GM21717 (cell line): ENCODE results near the gene ZAR1L.

ENCODE experiments used
- ATAC-seq: cut with Tn5 transposase; IDR thresholded peaks from one replicate; pipeline ENCODE4 v1.9.1; 2021; ENCODE audit warnings: mild to moderate bottlenecking, moderate library complexity; ENCODE audit not compliant: unreplicated experiment

The ZAR1L gene

DNA sequence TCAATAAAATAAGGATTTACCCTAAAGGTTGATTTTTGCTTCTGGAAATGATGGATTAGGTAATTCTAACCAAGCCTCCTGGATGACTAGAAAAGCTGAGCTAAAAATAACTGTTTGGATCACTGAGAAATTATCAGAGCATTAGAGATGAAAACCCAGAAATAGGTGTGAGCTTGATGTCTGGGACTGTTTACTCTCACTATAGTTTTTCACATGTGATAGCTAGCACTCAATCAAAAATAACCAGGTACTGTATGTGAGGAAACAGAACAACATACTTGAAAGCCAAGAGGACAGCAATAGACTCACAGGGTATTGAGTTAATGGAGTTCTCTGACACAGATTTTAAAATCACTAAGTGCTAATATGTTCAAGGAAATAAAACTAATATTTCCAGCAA lies 9.5 kb downstream of the ZAR1L start:
- ATAC-seq, result no peak

DNA sequence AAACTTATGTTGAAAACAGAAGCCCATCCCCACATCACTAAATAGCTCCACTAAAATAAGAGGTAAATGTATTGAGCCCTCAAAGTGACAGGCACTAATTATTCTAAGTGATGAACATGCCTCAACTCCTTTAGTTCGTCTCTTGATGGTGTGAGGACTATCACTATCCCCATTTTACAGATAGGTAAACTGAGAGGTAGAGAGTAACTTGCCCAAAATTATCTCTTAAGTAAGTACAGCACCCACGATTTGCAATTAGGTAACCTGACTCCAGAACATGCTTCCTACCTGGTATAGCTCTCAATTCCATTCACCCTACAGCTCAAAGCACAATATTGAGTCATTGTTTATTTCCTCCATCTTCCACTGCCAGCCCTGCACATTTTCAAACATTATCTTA lies 12.7 kb downstream of the ZAR1L start:
- ATAC-seq, result no peak

DNA sequence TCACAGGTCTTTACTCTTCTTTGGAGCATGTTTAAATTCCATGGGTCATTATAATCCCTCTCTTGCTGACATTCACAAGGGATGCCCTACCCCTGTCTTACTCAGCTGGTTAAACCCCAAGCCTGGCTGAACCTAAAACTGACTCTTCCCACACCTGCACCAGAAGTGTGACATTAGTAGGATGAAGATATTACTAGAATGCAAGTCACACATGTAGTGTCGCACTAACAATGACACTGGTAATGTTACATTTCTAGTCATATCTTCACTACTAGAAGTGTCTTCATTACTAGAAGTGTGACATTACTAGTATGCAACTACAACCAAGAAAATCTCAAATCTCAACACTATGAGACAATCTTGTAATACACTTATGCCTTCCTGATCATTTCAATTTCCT lies 14.2 kb downstream of the ZAR1L start:
- no peak for ATAC-seq

DNA sequence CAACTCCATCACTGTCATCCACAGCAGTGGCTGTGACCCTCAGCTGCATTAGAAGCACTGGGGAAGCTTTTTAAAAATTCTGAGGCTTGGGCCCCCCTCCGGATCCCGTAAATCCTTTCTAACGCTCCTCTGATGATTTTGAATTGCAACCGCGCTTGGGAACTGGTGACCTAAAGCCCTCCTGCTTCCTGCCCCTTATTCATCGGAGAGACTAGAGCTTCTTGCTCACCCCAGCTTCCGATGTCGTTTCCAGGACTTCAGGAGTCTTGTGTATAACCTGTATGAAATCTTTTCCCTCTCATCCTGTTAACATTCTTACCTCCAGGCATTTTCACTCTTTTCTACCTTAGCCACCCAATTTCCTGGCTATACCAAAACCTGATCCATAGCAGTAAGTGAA lies 14.8 kb downstream of the ZAR1L start:
- ATAC-seq, result no peak

DNA sequence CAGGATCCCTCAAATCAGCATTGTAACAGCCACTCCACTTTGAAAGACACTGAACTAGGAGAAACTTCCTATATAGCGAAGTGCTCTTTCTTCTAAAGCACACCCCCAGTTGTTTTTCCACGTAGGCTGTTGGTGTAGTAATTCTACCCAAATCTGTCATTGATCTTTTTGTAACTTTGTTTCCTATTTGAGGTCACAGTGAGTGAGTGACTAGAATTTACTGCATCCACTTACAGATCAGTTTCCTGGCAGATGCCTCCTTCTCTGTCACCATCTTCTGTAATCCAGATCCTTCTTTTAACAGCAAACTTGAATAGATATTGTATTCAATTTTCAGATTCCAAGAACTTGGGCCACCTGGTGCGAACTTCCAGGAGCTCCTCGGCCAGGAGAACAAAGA lies 15.3 kb downstream of the ZAR1L start:
- ATAC-seq, result no peak

DNA sequence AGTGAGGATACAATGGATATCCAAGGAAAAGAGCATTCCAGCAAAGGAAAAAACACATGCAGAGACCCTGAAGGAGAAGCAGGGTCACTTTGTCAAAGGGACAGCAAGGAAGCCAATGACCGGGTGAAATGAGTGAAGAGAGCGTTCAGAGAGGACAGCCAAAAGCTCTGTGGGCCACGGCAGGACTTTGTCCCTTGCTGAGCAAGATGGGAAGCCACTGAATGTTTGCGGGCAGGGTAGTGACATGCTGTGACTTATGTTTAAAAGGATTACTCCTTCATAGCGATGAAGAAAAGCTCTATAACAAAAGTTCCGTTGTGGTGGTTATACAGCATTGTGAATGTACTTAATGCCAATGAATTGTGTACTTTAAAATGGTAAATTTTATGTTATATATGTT lies 16.5 kb downstream of the ZAR1L start:
- no peak for ATAC-seq

GRCh38 chr13:32297206-32297605 lies 18.0 kb downstream of the ZAR1L start:
- no peak for ATAC-seq

DNA sequence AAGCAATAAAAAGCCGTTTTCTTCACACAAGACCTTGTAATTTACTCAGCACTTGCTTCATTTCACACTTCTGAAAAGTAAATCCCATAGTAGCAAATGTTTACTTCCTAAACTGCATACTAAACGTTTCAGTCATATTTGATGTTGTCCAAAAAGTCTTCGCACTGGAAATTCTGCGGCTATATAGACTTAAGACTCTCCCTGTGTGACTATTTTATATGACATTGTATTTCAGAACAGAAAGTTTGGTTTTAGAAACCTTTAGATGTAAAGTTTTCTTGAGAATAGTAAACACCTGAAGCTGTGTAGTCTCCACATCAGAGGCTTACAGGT lies 29.6 kb downstream of the ZAR1L start:
- no peak for ATAC-seq

DNA sequence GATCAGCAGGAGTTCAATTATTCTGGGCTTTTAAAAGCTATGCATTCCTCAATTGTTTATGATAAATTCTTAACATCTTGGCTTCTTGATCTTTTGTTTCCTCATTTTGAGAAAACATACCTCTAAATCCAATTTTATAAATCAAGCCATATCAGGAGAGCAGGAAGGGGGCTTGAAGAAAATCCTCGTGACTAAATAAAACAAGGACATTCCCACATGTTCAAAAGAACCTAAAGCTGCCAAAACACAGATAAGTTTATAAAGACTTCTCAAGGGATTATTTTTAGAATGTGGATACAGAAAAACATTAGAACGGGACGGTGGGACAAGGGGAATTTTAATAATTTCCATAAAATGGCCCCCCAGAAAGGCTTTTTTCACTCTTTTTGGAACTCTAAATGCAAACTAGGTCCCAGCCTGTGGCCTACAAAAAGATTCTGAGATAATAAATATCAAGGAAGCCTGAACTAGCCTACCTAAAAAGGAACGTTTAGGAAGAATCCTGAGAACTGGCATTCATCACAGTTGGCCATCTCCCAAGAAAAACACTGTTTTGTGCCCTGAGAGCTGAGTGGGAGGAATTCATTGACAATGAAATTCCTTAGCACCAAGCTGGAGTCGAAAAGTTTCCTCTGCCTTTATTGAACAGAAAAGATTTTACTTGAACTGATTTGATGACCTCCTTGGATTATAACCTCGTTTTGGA lies 30.1 kb downstream of the ZAR1L start:
- ATAC-seq, result no peak

GRCh38 chr13:32282096-32282711 lies 33.0 kb downstream of the ZAR1L start:
- no peak for ATAC-seq

DNA sequence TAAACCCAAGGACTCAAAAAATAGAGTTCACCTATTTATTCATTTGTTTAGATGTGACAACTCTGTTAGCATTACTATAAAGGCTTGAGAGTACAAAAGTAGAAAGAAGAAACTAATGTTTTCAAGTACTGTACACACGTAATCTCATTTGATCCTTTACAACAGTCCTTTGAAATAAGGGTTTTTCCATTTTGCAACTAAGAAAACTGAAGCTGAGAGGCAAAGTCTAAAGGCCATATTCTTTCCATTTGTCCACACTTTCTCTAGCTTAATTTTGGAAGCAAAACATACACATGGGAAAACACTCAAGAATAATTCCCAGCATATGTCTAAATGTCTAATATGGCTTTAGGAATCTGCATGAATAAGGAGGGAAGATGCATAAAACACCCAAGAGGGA lies 34.1 kb downstream of the ZAR1L start:
- no peak for ATAC-seq

- no peak for ATAC-seq
These were observed 36.7 kb downstream of the ZAR1L start for GRCh38 chr13:32278426-32278825.

GRCh38 chr13:32277839-32278238 lies 37.3 kb downstream of the ZAR1L start:
- ATAC-seq, result no peak

GRCh38 chr13:32272021-32272683 lies 43.0 kb downstream of the ZAR1L start:
- ATAC-seq, result no peak

- peak; percentile 75 for ATAC-seq
These were observed 47.2 kb downstream of the ZAR1L start for GRCh38 chr13:32267836-32268439.

GRCh38 chr13:32266130-32266529 lies 49.0 kb downstream of the ZAR1L start:
- ATAC-seq, result no peak

GRCh38 chr13:32265726-32266125 lies 49.4 kb downstream of the ZAR1L start:
- no peak for ATAC-seq

DNA sequence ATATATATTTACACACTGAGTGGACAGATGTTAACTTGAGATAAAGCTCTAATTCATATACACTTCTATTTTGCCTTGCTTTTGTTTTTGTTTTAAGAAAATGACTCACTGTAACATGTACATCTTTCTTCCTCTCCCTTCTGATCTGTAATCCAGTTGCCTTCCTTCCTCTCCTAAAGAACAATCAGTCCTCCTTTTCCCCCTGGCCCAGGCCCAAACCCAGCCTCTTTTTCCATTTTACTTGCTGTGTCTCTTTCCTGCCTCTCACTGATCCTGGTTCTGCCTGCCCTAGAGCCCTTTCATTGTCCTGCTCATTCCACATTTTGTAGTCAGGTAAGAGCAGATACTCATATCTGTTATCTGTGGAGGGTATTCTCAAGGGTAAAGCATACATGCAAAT lies 50.8 kb downstream of the ZAR1L start:
- ATAC-seq, result no peak

DNA sequence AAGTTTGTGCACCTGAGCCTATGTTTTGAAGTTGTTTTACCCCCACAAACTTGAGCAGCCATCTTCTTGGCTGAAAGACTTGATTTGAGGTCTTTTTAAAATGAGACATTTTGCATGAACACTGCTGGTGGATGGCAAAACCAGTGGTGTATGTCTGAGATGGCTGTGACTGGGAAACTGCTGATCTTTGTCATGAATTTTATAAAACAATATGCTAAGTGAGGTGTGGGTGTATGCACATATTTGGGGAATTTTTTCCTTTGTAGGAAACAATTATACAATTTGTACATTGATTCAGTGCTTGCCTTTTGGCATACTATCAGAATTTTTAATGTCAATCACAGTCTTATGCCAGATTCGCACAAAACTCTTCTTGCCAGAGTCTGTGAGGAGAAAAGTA lies 52.5 kb downstream of the ZAR1L start:
- ATAC-seq, result no peak

DNA sequence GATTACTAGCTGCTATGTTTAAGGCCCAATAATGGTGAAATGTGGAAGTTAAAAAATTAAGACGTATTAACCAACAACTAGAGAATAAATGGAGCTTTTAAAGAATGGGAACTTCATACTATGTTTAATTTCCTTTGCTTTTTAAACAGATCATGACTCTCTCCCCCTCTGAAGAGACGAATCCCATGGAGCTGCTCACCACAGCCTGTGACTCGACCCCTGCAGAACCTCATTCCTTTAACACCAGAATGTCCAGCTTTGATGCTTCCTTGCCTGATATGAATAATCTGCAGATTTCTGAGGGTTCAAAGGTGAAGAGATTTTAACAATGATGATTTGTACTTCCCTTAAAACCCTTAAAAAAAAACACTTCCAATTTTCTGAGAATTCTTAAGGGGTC lies 53.0 kb downstream of the ZAR1L start:
- no peak for ATAC-seq

- no peak for ATAC-seq
These were observed 53.6 kb downstream of the ZAR1L start for GRCh38 chr13:32261567-32261966.

DNA sequence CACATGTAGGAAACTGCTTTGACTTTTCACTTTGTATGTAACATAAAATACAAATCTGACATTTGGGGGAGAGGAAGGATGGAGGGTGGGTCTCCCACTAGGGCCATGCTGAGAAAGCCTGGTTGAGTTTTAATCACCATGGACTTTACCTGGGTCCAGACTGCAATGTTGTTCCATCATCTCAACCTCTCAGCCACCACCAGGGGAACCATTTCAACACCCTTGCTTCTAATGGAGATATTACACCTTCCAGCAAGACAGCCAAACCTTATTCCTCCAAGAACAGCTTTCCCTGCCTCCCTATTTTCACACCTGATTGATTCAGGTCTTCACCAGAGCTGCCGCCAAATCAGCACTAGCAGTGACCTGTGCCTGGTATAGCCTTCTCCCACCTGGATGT lies 56.0 kb downstream of the ZAR1L start:
- ATAC-seq, result no peak
